IPS-18c (cell line): ENCODE measurements around the gene MYO1F.
"Not testable (repeated sequence)": the region's sequence is repeated elsewhere in the genome, so short reads cannot be mapped to it uniquely, and the experiment has no call there.

Experiments used
- H3K4me3 ChIP-seq: 2 replicates; pipeline ENCODE4 v1.7.0; 2013; ENCODE audit warnings: low read depth, mild to moderate bottlenecking, low read length, moderate library complexity; ENCODE audit not compliant: insufficient read depth
- H3K9me3 ChIP-seq: one replicate; pipeline ENCODE4 v1.6.1; 2013; ENCODE audit warnings: mild to moderate bottlenecking, low read length, moderate library complexity; ENCODE audit not compliant: control insufficient read depth, insufficient read depth

MYO1F gene

DNA sequence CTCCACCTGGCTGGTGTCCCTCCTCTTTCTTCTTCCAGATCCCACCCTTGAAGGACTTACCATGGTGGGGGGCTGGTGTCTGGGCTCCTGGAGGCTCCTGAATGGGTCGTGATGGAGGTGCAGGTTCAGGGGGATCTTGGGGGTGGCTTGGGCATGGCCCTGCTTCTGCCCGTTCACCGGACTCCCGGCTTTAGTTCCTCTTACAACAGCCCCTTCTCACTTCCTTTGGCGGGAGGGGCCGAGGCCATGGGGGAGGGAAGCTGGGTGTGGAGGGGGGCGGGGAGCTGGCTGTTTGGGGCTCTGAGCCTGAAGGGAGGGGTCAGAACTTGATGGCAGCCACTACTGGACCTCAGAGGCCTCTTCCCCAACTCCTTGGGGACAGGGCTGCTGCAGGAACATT is at the start of gene MYO1F:
MYO1F (minus strand) TSS at position 196 of the 400 bp plus-strand sequence; CDS start at position 63, 133 bp downstream.
- Histone ChIP-seq H3K9me3 (no peaks in the 10 kb centered on the region), H3K4me3 (no peak within 1 kb of the TSS; the same call in 1 of the 2 replicates)

DNA sequence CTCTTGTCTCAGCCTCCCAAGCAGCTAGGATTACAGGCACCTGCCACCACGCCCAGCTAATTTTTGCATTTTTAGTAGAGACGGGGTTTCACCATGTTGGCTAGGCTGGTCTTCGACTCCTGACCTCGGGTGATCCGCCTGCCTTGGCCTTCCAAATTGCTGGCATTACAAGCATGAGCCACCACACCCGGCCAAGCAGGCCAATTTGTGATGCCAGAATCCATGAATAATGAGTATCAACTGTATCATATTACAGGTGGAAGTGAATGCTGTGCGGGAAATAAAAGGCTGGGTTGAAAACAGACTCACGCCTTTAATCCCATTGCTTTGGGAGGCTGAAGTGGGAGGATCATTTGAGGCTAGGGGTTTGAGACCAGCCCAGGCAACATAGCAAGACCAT is 49.6 kb upstream of the MYO1F start:
- no peaks in the 10 kb centered on the region for H3K9me3 ChIP-seq
- H3K4me3 ChIP-seq, result no peak overlapping the region

DNA sequence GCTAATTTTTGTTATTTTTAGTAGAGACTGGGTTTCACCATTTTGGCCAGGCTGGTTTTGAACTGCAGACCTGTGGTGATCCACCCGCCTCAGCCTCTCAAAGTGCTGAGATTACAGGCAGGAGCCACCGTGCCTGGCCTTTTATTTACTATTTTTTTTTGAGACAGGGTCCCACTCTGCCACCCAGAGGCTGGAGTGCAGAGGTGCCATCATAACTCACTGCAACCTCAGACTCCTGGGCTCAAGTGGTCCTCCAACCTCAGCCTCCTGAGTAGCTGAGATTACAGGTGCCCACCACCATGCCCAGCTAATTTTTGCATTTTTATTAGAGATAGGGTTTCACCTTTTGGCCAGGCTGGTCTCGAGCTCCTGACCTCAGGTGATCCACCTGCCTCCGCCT is 45.6 kb upstream of the MYO1F start:
- not testable (repeated sequence) for H3K9me3 ChIP-seq, H3K4me3 ChIP-seq

- H3K9me3 ChIP-seq, result no peaks in the 10 kb centered on the region
- H3K4me3 ChIP-seq, result no peak overlapping the region
These were observed 41.5 kb upstream of the MYO1F start for GRCh38 chr19:8618751-8619150.

DNA sequence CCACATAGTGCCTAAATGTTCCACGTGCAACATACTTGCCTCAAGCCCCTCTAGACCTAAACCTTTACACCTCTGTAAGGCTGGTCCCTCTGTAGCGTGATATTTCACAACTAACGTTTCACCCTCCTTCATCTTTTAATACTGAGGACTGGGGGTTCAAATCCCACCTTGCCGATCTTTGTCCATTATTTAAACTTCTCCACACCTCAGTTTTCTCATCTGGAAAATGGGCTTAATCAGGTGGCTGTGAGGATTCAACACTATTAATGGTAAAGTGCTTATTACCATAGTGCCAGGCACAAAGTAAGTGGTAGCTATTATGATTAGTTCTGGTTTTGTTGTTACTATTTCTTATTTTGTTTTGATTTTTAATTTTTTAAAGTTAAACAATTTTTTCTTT is 40.7 kb upstream of the MYO1F start:
- no peak overlapping the region for H3K4me3 ChIP-seq
- no peaks in the 10 kb centered on the region for H3K9me3 ChIP-seq

GRCh38 chr19:8617325-8617724 is 40.1 kb upstream of the MYO1F start:
- not testable (repeated sequence) for H3K9me3 ChIP-seq, H3K4me3 ChIP-seq

GRCh38 chr19:8616861-8617260 is 39.6 kb upstream of the MYO1F start:
- H3K9me3 ChIP-seq, result no peaks in the 10 kb centered on the region

GRCh38 chr19:8615813-8616596 is 38.8 kb upstream of the MYO1F start:
- Histone ChIP-seq H3K9me3 (no peaks in the 10 kb centered on the region), H3K4me3 (no peak overlapping the region)

More at GRCh38 chr19:8616861-8617260, 39.6 kb upstream of the MYO1F start:
- no peak overlapping the region for H3K4me3 ChIP-seq

DNA sequence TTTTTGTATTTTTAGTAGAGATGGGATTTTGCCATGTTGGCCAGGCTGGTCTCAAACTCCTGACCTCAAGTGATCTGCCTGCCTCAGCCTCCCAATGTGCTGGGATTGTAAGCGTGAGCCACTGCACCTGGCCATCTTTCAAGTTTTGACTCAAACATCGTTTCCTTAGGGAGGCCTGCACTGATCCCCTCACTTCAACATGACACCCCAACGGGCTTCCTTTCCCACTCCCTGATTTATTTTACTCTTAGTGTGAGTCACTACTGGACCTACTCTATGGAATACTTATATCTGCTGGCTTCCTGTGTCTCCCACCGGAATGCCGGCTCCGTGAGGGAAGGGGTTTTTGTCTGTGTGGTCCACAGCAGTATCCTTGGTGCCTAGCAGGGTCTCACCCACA is 37.8 kb upstream of the MYO1F start:
- Histone ChIP-seq H3K9me3 (no peaks in the 10 kb centered on the region), H3K4me3 (no peak overlapping the region)

DNA sequence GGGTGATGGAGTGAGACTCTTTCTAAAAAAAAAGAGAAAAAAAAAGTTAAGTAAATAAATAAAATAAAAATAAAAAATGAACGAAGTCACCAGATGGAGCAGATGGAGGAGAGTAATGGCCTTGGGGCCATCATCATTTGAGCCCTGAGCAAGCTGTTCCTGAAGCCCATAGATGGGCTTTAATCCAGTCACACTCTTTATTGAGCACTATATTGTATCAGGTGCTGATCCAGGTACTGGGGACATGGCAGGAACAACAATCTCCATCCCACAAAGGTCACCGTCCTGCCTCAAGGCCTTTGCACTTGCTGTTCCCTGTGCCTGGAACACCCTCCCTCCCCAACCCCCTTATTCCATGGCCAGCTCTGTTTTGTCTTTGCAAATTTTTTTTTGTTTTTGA is 37.2 kb upstream of the MYO1F start:
- H3K4me3 ChIP-seq, result no peak overlapping the region
- H3K9me3 ChIP-seq, result no peaks in the 10 kb centered on the region

GRCh38 chr19:8612807-8613171 is 35.5 kb upstream of the MYO1F start:
- Histone ChIP-seq H3K9me3 (no peaks in the 10 kb centered on the region), H3K4me3 (no peak overlapping the region)

GRCh38 chr19:8611877-8612806 is 34.9 kb upstream of the MYO1F start:
- no peaks in the 10 kb centered on the region for H3K9me3 ChIP-seq
- no peak overlapping the region for H3K4me3 ChIP-seq

DNA sequence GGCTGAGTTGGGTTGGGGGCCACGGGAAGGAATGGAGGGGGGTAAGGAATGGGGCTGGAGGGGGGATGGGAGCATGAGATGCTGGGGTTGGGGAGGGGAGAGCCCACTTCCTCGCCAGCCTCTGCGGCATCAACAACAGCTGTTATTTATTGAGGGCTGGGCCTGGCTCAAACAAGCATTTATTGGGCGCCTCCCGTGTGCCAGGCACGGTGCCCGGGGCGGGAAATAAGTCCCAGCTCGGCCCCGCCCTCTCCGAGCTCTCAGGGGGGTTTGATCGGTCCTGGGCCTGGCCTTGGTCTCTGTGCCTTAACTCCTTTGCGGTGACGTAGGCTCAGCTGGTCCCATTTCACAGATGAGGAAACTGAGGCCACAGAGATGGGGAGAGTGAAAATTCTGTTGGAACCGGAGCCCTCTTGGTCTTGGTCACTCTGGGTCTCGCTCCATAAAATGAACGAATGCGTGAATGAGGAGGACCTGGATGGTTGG is 34.2 kb upstream of the MYO1F start:
- Histone ChIP-seq H3K9me3 (peaks cover 3% of the 10 kb centered on the region), H3K4me3 (no peak overlapping the region)

GRCh38 chr19:8610936-8611300 is 33.7 kb upstream of the MYO1F start:
- Histone ChIP-seq H3K9me3 (peaks cover 3% of the 10 kb centered on the region), H3K4me3 (peak overlapping the region; percentile 80; the same call in 1 of the 2 replicates)

GRCh38 chr19:8610041-8610935 is 33.0 kb upstream of the MYO1F start, which contains the start of gene ADAMTS10:
Gene ADAMTS10, minus strand, starts transcription at chr19:8610715. Its CDS starts 5,005 bp downstream, at chr19:8605710.
- peak within 1 kb of the TSS; percentile 80 for H3K4me3 ChIP-seq

GRCh38 chr19:8609279-8610040 is 32.2 kb upstream of the MYO1F start:
- peak overlapping the region; percentile 80 for H3K4me3 ChIP-seq
- H3K9me3 ChIP-seq, result peaks cover 3% of the 10 kb centered on the region

More at GRCh38 chr19:8610041-8610935, 33.0 kb upstream of the MYO1F start, which contains the start of gene ADAMTS10:
- H3K9me3 ChIP-seq, result peaks cover 3% of the 10 kb centered on the region
